Measurements from ENCODE around the gene GAP43.

- TF ChIP-seq CTCF (IDR thresholded peaks at IDR 0.05) (no peak), POLR2A (IDR thresholded peaks at IDR 0.05) (no peak)
Observed at GRCh38 chr3:115630850-115631249, 7.5 kb downstream of the GAP43 start.

Data from thyroid gland (tissue), 4 donors.